HepG2 (cell line): ENCODE measurements around the gene RPTOR. TPM values are rescaled to one million over a fixed set of nuclear protein-coding genes. Genes with fewer than 3 reads are reported as not detected.

Experiments
- KDM3A ChIP-seq: IDR thresholded peaks from 2 replicates; pipeline ENCODE4 v1.6.1; 2018; ENCODE audit warnings: low read depth, missing compliant biosample characterization
- MED1 ChIP-seq: sonication (generic); formaldehyde crosslinking; IDR thresholded peaks from 2 replicates; pipeline ENCODE4 v1.4.0; 2020; ENCODE audit warnings: missing genetic modification reagents
- MIXL1 ChIP-seq: IDR thresholded peaks from 2 replicates; pipeline ENCODE4 v1.6.1; 2016
- MTA1 ChIP-seq: sonication (generic); formaldehyde crosslinking; IDR thresholded peaks from 2 replicates; pipeline ENCODE4 v1.4.0; 2020; ENCODE audit warnings: missing genetic modification reagents, mild to moderate bottlenecking, borderline replicate concordance
- NR2C2 ChIP-seq: sonication (generic); formaldehyde crosslinking; IDR thresholded peaks from 2 replicates; pipeline ENCODE4 v1.4.0; 2020; ENCODE audit warnings: missing genetic modification reagents, mild to moderate bottlenecking, moderate library complexity, borderline replicate concordance
- REPIN1 ChIP-seq: sonication (generic); formaldehyde crosslinking; IDR thresholded peaks from 2 replicates; pipeline ENCODE4 v1.8.0; 2022; ENCODE audit warnings: missing genetic modification reagents, low read depth, mild to moderate bottlenecking, borderline replicate concordance
- SKI ChIP-seq: fragments of 450-650 bp; IDR thresholded peaks from one replicate; pipeline ENCODE4 v1.6.1; 2018; ENCODE audit warnings: mild to moderate bottlenecking; ENCODE audit not compliant: partially characterized antibody
- ZNF282 ChIP-seq: fragments of 450-650 bp; IDR thresholded peaks from 2 replicates; pipeline ENCODE4 v1.6.1; 2018; ENCODE audit not compliant: partially characterized antibody
- ZNF550 ChIP-seq: sonication (generic); formaldehyde crosslinking; IDR thresholded peaks from 2 replicates; pipeline ENCODE4 v1.4.0; 2020; ENCODE audit warnings: mild to moderate bottlenecking, missing genetic modification reagents, borderline replicate concordance
- ZSCAN20 ChIP-seq: sonication (generic); formaldehyde crosslinking; IDR thresholded peaks from 2 replicates; pipeline ENCODE4 v1.4.0; 2020; ENCODE audit warnings: missing genetic modification reagents, mild to moderate bottlenecking, borderline replicate concordance
- polyA plus RNA-seq, 8 experiments: library from polyadenylated mRNA; depleted of rRNA in 3 of 8; stranded (reverse) in 7 of 8; unstranded in 1 of 8; fragments of >200 nt; fragmentation: Illumina TruSeq in 4 of 8; extraction: Trizol in 4 of 8; gene quantifications; 2 replicates each; pipeline versions ENCODE4 v1.2.1 to v1.2.3, GENCODE V29; 2011 to 2016; ENCODE audit warnings: low read depth in 4 of 8, missing spikeins in 1 of 8, mixed read lengths in 1 of 8; ENCODE audit not compliant: insufficient read depth in 1 of 8
- total RNA-seq, 5 experiments: library from RNA; depleted of rRNA; stranded (reverse); fragments of >200 nt; fragmentation: Illumina TruSeq; extraction: Trizol; gene quantifications; 2 replicates each; pipeline ENCODE4 v1.2.3, GENCODE V29; 2016; ENCODE audit warnings: low read depth in 1 of 5
- TF ChIP-seq, protein P1 (sequence below), 2 experiments: sonication (generic) in 1 of 2; formaldehyde crosslinking in 1 of 2; IDR thresholded peaks; 2 replicates each; pipeline versions ENCODE4 v1.6.1 to v1.9.0; 2014 to 2022; ENCODE audit warnings: antibody characterized with exemption in 1 of 2, borderline replicate concordance in 1 of 2, inconsistent platforms in 1 of 2, low read depth in 1 of 2, missing genetic modification reagents in 1 of 2
- TF ChIP-seq, protein P2 (sequence below): sonication (generic); formaldehyde crosslinking; IDR thresholded peaks from 2 replicates; pipeline ENCODE4 v1.8.0; 2022; ENCODE audit warnings: missing genetic modification reagents, mild to moderate bottlenecking, borderline replicate concordance
- TF ChIP-seq, protein P3 (sequence below): sonication (generic); formaldehyde crosslinking; IDR thresholded peaks from 2 replicates; pipeline ENCODE4 v1.5.1; 2020; ENCODE audit warnings: mild to moderate bottlenecking, missing genetic modification reagents, moderate library complexity
- TF ChIP-seq, protein P4 (sequence below): sonication (generic); formaldehyde crosslinking; IDR thresholded peaks from 2 replicates; pipeline ENCODE4 v1.9.0; 2022; ENCODE audit warnings: missing genetic modification reagents, mild to moderate bottlenecking, borderline replicate concordance

RPTOR gene
- total and polyA plus RNA-seq, 2 of the 13 experiments (the other 11 are each of a cell fraction or from before 2014, with no cell fraction given) = 6.6 to 25.3 TPM

DNA sequence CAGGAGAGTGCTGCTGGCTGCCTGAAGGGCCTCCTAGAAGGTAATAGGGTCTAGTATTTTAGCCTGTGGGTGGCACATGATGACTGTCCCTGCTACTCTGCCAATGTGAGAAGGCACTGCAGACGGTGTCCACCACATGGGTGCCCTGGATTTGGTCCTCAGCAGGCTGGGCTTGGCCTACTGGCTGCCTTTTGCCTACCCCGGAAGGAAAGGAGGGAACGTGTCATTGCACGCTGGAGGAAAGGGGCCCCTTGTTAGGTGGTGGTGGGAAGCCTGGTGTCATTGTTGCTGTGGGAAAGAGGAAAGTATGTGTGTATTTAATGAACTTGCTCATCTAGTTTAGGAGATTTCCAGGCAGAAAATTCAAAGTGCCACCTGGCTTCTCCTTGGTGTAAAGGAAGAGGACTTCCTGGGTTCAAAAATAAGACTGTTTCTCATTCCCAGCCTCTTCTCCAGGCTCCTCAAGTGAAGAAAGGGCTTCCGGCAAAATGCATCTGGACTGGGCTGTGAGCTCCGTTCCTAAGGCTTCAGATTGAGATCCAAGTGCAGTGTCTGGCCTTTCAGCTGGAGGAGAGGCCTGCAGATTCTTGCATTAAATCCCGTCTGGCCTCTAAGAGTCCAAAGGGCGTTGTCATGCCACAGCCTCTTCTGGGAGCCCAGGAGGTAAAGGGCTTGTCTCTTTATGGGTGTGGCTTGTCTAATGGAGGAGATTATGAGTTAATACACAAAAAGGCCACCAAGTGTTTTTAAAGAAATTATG, 55.1 kb downstream of the RPTOR start (continued):
- TF ChIP-seq, protein P1, sequence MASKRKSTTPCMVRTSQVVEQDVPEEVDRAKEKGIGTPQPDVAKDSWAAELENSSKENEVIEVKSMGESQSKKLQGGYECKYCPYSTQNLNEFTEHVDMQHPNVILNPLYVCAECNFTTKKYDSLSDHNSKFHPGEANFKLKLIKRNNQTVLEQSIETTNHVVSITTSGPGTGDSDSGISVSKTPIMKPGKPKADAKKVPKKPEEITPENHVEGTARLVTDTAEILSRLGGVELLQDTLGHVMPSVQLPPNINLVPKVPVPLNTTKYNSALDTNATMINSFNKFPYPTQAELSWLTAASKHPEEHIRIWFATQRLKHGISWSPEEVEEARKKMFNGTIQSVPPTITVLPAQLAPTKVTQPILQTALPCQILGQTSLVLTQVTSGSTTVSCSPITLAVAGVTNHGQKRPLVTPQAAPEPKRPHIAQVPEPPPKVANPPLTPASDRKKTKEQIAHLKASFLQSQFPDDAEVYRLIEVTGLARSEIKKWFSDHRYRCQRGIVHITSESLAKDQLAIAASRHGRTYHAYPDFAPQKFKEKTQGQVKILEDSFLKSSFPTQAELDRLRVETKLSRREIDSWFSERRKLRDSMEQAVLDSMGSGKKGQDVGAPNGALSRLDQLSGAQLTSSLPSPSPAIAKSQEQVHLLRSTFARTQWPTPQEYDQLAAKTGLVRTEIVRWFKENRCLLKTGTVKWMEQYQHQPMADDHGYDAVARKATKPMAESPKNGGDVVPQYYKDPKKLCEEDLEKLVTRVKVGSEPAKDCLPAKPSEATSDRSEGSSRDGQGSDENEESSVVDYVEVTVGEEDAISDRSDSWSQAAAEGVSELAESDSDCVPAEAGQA (IDR thresholded peaks at IDR 0.05; ENCODE audit: low read depth) = 0 out of 2 replicates have a peak, but pooled peaks have one; percentile 35
- TF ChIP-seq, protein P1 (CRISPR knock-in tag; IDR thresholded peaks at IDR 0.05; ENCODE audit: borderline replicate concordance) = no peak
- TF ChIP-seq, protein P2, sequence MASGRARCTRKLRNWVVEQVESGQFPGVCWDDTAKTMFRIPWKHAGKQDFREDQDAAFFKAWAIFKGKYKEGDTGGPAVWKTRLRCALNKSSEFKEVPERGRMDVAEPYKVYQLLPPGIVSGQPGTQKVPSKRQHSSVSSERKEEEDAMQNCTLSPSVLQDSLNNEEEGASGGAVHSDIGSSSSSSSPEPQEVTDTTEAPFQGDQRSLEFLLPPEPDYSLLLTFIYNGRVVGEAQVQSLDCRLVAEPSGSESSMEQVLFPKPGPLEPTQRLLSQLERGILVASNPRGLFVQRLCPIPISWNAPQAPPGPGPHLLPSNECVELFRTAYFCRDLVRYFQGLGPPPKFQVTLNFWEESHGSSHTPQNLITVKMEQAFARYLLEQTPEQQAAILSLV (CRISPR knock-in tag) = no peak
- no peak for TF ChIP-seq KDM3A
- no peak for TF ChIP-seq MIXL1 (CRISPR knock-in tag)
- TF ChIP-seq REPIN1 (CRISPR knock-in tag) = no peak
- TF ChIP-seq MED1 (CRISPR knock-in tag) = 0 out of 2 replicates have a peak, but pooled peaks have one; percentile 34
- TF ChIP-seq, protein P3, sequence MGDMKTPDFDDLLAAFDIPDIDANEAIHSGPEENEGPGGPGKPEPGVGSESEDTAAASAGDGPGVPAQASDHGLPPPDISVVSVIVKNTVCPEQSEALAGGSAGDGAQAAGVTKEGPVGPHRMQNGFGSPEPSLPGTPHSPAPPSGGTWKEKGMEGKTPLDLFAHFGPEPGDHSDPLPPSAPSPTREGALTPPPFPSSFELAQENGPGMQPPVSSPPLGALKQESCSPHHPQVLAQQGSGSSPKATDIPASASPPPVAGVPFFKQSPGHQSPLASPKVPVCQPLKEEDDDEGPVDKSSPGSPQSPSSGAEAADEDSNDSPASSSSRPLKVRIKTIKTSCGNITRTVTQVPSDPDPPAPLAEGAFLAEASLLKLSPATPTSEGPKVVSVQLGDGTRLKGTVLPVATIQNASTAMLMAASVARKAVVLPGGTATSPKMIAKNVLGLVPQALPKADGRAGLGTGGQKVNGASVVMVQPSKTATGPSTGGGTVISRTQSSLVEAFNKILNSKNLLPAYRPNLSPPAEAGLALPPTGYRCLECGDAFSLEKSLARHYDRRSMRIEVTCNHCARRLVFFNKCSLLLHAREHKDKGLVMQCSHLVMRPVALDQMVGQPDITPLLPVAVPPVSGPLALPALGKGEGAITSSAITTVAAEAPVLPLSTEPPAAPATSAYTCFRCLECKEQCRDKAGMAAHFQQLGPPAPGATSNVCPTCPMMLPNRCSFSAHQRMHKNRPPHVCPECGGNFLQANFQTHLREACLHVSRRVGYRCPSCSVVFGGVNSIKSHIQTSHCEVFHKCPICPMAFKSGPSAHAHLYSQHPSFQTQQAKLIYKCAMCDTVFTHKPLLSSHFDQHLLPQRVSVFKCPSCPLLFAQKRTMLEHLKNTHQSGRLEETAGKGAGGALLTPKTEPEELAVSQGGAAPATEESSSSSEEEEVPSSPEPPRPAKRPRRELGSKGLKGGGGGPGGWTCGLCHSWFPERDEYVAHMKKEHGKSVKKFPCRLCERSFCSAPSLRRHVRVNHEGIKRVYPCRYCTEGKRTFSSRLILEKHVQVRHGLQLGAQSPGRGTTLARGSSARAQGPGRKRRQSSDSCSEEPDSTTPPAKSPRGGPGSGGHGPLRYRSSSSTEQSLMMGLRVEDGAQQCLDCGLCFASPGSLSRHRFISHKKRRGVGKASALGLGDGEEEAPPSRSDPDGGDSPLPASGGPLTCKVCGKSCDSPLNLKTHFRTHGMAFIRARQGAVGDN = peak; percentile 67
- no peak for TF ChIP-seq ZSCAN20 (CRISPR knock-in tag)
- TF ChIP-seq, protein P4, sequence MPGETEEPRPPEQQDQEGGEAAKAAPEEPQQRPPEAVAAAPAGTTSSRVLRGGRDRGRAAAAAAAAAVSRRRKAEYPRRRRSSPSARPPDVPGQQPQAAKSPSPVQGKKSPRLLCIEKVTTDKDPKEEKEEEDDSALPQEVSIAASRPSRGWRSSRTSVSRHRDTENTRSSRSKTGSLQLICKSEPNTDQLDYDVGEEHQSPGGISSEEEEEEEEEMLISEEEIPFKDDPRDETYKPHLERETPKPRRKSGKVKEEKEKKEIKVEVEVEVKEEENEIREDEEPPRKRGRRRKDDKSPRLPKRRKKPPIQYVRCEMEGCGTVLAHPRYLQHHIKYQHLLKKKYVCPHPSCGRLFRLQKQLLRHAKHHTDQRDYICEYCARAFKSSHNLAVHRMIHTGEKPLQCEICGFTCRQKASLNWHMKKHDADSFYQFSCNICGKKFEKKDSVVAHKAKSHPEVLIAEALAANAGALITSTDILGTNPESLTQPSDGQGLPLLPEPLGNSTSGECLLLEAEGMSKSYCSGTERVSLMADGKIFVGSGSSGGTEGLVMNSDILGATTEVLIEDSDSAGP (CRISPR knock-in tag) = peak; percentile 42; the same call in 1 of the 2 replicates
- TF ChIP-seq SKI = peak; percentile 48
- no peak for TF ChIP-seq ZNF550 (CRISPR knock-in tag)
- TF ChIP-seq ZNF282 = no peak
- TF ChIP-seq NR2C2 = no peak
- no peak for TF ChIP-seq MTA1 (CRISPR knock-in tag)
